Uterus (tissue), 4 donors: Measurements from ENCODE around the gene SLC25A44. TPM values are rescaled to one million over a fixed set of nuclear protein-coding genes. Genes with fewer than 3 reads are reported as not detected.
A peak's percentile ranks its signal among the peaks of the same experiment; 100 is the strongest.

Experiments used
- DNase-seq, 2 donors: peaks; one replicate each; pipeline ENCODE4 v3.0.0-alpha.2; 2019 to 2020
- H3K27ac ChIP-seq, 2 donors: fragments of 200-600 bp; sonication (generic); 1 replicate in 1 of 2; 2 replicates in 1 of 2; pipeline ENCODE4 v1.5.1; 2016 to 2018
- H3K27me3 ChIP-seq, 2 donors: fragments of 200-600 bp; sonication (generic); one replicate each; pipeline ENCODE4 v1.5.1; 2018 to 2019; ENCODE audit warnings: control low read depth in 1 of 2
- H3K36me3 ChIP-seq, 2 donors: fragments of 200-600 bp; sonication (generic); one replicate each; pipeline ENCODE4 v1.5.1; 2019; ENCODE audit warnings: control low read depth in 1 of 2
- H3K4me1 ChIP-seq, 2 donors: fragments of 200-600 bp; sonication (generic); one replicate each; pipeline ENCODE4 v1.5.1; 2018 to 2019; ENCODE audit warnings: control low read depth in 1 of 2
- H3K4me3 ChIP-seq, 2 donors: fragments of 200-600 bp; sonication (generic); 1 replicate in 1 of 2; 2 replicates in 1 of 2; pipeline ENCODE4 v1.5.1; 2018 to 2019; ENCODE audit warnings: mild to moderate bottlenecking in 1 of 2
- H3K9me3 ChIP-seq, 2 donors: fragments of 200-600 bp; sonication (generic); one replicate each; pipeline ENCODE4 v1.5.1; 2019; ENCODE audit warnings: control low read depth in 1 of 2
- POLR2A ChIP-seq, 2 donors: fragments of 450-650 bp; IDR thresholded peaks; one replicate each; pipeline ENCODE4 v1.6.1; 2016; ENCODE audit warnings: antibody characterized with exemption in 2 of 2, mild to moderate bottlenecking in 1 of 2, moderate library complexity in 1 of 2
- intact Hi-C: fragments of 100-400 bp; cut with DNase I; formaldehyde crosslinking; loops from one replicate; pipeline ENCODE4 v1.15.1; 2023; ENCODE audit warnings: low total_unique reads
- total RNA-seq, 4 donors: library from RNA; depleted of rRNA in 3 of 4; stranded (reverse); fragments of >200 nt in 3 of 4; gene quantifications; one replicate each; pipeline versions ENCODE4 v1.1.0 to v1.2.4, GENCODE V29; 2014 to 2023
- TF ChIP-seq, protein P1 (sequence below), 4 experiments: fragments of 200-600 bp in 2 of 4; fragments of 450-650 bp in 2 of 4; sonication (generic) in 2 of 4; IDR thresholded peaks; one replicate each; pipeline ENCODE4 v1.5.1; 2016 to 2019; ENCODE audit warnings: antibody characterized with exemption in 4 of 4, mild to moderate bottlenecking in 2 of 4, moderate library complexity in 1 of 4
- donor health status: DM: yes; HTN: yes; CAD: no.

SLC25A44 gene, protein sequence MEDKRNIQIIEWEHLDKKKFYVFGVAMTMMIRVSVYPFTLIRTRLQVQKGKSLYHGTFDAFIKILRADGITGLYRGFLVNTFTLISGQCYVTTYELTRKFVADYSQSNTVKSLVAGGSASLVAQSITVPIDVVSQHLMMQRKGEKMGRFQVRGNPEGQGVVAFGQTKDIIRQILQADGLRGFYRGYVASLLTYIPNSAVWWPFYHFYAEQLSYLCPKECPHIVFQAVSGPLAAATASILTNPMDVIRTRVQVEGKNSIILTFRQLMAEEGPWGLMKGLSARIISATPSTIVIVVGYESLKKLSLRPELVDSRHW
- total RNA-seq = 10 to 100 TPM in 2 of 4 donors, 1 to 10 TPM in 2; 5.9 to 26.9 (median 11.1) TPM

DNA sequence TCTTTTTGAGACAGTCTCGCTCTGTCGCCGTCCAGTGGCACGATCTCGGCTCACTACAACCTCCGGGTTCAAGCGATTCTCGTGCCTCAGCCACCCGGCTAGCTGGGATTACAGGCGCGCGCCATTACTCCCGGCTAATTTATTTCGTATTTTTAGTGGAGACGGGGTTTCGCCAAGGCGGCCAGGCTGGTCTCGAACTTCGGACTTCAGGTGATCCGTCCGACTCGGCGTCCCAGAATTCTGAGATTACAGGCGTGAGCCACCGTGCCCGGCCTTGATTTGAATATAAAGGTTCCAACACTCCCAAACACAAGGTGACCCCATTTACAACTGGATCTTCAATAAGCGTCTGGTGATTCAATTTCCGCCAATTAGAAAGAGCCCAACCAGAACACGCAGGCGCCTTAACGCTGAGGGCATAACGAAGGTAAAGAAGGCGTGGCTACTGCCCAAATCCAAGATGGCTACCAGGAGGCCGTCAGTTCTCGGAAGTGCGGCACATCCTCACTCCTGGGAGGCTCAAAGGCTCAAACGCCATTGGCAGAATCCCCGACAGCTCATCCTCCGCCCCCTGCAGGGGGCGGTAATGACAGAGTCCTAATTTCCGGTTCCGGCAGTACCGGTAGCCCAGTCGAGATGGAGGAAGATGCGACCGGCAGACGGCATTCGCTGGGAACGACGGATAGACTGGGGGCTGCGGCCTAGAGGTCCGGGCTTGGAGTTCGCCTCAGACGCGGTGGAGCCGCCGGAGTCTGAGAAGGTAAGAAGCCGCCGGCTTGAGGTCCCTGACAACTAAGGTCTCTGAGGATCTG, at the start of gene SLC25A44:
SLC25A44 (plus strand) TSS at position 617 of the 812 bp plus-strand sequence. CDS start 5,744 bp downstream, outside the sequence.
- intact Hi-C loops = no loop called here
- H3K27ac ChIP-seq = peak within 1 kb of the TSS; percentile 76 to 77
- TF ChIP-seq POLR2A (IDR thresholded peaks at IDR 0.05) = peak; percentile 60 to 63
- TF ChIP-seq, protein P1, sequence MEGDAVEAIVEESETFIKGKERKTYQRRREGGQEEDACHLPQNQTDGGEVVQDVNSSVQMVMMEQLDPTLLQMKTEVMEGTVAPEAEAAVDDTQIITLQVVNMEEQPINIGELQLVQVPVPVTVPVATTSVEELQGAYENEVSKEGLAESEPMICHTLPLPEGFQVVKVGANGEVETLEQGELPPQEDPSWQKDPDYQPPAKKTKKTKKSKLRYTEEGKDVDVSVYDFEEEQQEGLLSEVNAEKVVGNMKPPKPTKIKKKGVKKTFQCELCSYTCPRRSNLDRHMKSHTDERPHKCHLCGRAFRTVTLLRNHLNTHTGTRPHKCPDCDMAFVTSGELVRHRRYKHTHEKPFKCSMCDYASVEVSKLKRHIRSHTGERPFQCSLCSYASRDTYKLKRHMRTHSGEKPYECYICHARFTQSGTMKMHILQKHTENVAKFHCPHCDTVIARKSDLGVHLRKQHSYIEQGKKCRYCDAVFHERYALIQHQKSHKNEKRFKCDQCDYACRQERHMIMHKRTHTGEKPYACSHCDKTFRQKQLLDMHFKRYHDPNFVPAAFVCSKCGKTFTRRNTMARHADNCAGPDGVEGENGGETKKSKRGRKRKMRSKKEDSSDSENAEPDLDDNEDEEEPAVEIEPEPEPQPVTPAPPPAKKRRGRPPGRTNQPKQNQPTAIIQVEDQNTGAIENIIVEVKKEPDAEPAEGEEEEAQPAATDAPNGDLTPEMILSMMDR (IDR thresholded peaks at IDR 0.05) = peak; percentile 43 to 66 (median 55)
- peak; percentile 98 to 99 for DNase-seq
- H3K9me3 ChIP-seq = no peaks in the 10 kb centered on the region
- H3K4me3 ChIP-seq = peak within 1 kb of the TSS; percentile 73 to 80
- no peaks in the 10 kb centered on the region for H3K27me3 ChIP-seq
- no peaks in the 10 kb centered on the region for H3K36me3 ChIP-seq
- peaks cover 0 to 4% of the 10 kb centered on the region in 2 donors for H3K4me1 ChIP-seq

DNA sequence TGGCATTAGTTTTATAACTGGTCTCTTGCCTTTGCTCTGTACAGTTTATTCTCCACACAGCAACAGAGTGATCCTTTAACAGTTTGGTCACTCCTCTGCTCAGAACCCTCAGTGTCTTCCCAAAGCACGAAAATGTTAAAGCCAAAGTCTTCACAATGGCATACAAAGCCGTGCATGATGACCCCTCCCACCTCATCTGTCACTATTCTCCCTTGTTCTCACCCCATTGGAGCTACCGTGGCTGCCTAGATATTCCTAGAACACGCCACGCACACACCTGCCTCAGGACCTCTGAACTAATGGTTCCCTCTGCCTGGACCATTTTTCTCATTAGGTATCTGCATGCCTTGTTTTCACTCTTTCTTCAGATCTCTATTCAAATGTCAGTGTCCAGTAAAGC, 49.2 kb upstream of the SLC25A44 start:
- Histone ChIP-seq H3K4me3 (no peak overlapping the region), H3K4me1 (peaks cover 0 to 12% of the 10 kb centered on the region in 2 donors), H3K27ac (peak overlapping the region; percentile 28 to 65), H3K9me3 (no peaks in the 10 kb centered on the region), H3K27me3 (no peaks in the 10 kb centered on the region), H3K36me3 (no peaks in the 10 kb centered on the region)
- TF ChIP-seq, protein P1 (IDR thresholded peaks at IDR 0.05) = no peak
- no peak for TF ChIP-seq POLR2A (IDR thresholded peaks at IDR 0.05)
- no peak for DNase-seq
- intact Hi-C loops = loop anchor here (5.0 kb wide), 1 partner anchor 83 kb away; no protein-coding TSS in a partner anchor

GRCh38 chr1:156145650-156146019, 48.3 kb upstream of the SLC25A44 start:
- no peak for DNase-seq
- Histone ChIP-seq H3K9me3 (no peaks in the 10 kb centered on the region), H3K27me3 (peaks cover 0 to 2% of the 10 kb centered on the region in 2 donors), H3K36me3 (no peaks in the 10 kb centered on the region), H3K27ac (no peak overlapping the region), H3K4me1 (peaks cover 0 to 8% of the 10 kb centered on the region in 2 donors), H3K4me3 (no peak overlapping the region)
- intact Hi-C loops = loop anchor here (5.0 kb wide), 1 partner anchor 82 kb away; no protein-coding TSS in a partner anchor
- TF ChIP-seq, protein P1 (IDR thresholded peaks at IDR 0.05) = no peak
- no peak for TF ChIP-seq POLR2A (IDR thresholded peaks at IDR 0.05)

GRCh38 chr1:156146020-156146768, 47.7 kb upstream of the SLC25A44 start:
- intact Hi-C loops = loop anchor here (5.0 kb wide), 1 partner anchor 81 kb away; no protein-coding TSS in a partner anchor
- peaks cover 0 to 3% of the 10 kb centered on the region in 2 donors for H3K4me1 ChIP-seq
- H3K27ac ChIP-seq = peak overlapping the region in 1 of 2 donors; percentile 45
- peak overlapping the region in 1 of 2 donors; percentile 6 for H3K4me3 ChIP-seq
- peak in 1 of 2 donors; percentile 49 for DNase-seq
- H3K27me3 ChIP-seq = peaks cover 0 to 2% of the 10 kb centered on the region in 2 donors
- no peaks in the 10 kb centered on the region for H3K9me3 ChIP-seq
- TF ChIP-seq, protein P1 (IDR thresholded peaks at IDR 0.05) = peak; percentile 65 to 83 (median 73)
- TF ChIP-seq POLR2A (IDR thresholded peaks at IDR 0.05) = no peak
- no peaks in the 10 kb centered on the region for H3K36me3 ChIP-seq
